CD4-positive, alpha-beta T cell treated with Interferon gamma for 1 hour (primary cell): ENCODE results near the gene TMEM86A.

Experiments used
- DNase-seq: peaks from one replicate; pipeline ENCODE4 v3.0.0-alpha.2; 2020

Gene TMEM86A

DNA sequence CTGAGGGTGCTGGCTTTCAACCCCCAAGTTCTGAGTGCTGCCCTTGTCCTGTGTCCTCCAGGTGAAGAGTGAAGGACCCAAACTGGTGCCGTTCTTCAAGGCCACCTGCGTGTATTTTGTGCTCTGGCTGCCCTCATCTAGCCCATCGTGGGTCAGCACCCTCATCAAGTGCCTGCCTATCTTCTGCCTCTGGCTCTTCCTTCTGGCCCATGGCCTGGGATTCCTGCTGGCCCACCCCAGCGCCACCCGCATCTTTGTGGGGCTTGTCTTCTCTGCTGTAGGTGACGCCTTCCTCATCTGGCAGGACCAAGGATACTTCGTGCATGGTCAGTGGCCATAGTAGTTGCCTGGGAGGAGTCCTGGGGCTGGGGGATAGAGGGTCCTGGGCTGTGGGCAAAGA is 2.3 kb downstream of the TMEM86A start:
- no peak for DNase-seq

DNA sequence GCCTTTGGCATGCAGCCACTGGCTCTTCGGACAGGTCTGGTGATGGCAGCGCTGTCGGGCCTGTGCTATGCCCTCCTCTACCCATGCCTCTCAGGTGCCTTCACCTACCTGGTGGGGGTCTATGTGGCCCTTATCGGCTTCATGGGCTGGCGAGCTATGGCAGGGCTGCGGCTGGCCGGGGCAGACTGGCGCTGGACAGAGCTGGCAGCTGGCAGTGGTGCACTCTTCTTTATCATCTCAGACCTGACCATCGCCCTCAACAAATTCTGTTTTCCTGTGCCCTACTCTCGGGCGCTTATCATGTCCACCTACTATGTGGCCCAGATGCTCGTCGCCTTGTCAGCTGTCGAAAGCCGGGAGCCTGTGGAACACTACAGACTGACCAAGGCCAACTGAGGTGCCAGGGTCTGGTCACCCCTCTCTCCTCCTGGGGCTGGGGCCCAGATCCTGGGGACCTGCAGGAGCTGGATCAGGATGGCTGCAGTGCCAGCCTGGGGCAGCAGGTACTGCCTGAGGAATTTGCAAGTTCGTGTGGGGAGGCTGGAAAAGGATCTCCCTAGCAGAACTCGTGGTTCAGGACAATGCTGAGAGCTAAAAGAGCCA is 3.1 kb downstream of the TMEM86A start:
- no peak for DNase-seq

DNA sequence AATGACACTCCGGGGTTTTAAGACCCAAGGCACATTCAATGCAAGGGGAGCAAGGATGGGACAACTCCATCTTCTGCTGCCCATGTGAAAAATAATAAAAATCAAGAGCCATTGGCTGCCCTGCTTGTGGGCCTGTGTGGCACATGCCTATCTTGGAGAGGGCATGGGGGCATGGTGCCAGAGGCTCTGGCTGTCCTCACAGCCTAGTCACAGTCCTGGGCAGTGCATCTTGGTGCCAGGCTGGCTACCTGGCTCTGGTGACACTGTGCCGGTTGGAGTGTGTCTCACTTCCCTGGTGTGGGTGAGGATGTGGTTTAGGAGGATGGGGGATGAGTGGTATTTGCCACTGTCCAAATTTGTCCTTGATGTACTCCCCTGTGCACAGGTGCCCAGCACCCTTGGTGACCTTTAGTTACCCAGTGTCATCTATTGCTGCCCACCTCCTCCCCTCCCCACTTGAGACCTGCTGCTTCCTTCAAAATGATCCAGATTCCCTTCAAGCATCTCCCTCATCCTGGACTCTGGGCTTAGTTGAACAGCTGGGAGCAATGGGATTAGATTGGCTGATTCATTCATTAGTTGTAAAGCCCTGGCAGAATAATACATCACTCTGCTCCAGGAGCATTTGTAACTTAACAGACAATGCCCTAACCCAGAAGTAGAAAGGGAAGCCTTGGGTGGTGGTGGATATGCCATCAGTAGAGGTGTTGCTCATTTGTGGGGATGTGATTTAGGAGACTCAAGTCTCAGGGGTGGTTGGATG is 4.6 kb downstream of the TMEM86A start:
- no peak for DNase-seq

DNA sequence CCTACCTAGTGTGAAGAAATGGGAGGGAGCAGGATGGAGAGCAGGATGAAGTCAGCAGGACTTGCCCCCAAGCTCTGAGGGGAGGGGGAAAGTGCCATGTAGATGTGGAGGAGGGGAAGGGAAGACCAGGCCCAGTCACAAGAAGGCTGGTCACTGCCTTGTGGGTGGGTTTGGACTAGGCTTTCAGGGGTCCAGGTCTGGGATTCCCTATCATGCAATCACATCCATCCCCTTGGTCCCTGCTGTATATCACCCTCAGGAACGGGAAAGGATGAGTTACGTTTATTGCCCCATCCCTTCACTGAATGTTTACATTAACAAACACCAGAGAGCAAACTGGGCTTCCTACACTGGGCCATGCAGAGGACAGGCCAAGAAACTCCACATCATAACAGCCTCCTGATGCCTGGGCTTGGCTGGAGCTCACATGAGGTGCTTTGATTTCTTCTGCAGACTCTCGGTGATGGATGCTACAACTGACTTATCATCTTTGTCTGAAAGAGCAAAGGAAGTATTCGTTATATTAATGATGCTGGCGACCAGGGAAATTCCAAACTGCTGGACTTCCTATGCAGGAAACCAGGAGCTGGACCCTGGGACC is 5.6 kb downstream of the TMEM86A start:
- no peak for DNase-seq

DNA sequence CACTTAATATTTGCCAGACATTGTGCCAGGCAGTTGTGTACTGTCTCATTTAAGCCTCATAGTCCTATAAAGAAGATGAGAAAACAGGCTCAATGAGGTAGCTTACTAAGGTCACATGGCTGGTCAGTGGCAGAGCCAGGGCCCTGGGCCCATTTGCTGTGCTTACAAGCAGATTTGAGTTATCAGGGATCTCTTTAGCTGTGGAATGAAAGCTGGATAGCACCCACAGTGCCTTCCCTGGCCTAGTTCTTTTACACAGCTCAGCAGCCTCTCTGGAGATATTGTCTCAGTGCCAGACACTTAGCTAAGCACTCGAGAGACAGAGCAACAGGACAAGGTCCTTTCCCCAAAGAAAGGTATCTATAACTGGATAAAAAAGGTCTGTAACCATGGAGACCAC is 6.1 kb downstream of the TMEM86A start:
- no peak for DNase-seq

DNA sequence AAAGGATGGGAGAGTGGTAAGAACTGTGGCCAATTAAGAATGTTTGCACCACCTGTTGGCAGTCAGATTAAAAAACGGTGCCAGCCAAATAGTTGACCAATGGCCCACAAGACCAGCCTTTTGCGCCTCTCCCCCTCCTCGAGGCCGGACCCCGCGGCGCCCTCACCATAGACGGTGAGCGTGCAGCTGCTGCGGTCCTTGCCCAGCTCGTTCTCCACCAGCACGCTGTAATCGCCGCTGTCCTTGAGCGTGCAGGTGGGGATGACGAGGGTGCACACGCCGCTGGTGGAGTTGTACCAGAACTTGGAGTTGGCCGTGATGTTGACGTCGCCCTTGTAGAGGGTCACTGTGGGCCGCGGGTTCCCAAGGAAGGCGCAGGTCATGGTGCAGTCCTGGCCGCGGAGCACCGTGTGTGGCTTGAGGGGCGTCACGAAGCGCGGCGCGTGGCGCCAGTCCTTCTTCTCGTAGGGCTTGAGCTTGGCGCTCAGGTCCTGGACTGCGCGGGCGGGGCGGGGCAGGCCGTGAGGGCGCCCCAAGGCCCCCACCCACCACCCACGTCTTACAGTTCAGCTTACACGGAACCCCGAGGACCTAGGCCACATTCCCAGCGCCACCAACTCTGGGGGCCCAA is 7.2 kb downstream of the TMEM86A start:
- DNase-seq = no peak

DNA sequence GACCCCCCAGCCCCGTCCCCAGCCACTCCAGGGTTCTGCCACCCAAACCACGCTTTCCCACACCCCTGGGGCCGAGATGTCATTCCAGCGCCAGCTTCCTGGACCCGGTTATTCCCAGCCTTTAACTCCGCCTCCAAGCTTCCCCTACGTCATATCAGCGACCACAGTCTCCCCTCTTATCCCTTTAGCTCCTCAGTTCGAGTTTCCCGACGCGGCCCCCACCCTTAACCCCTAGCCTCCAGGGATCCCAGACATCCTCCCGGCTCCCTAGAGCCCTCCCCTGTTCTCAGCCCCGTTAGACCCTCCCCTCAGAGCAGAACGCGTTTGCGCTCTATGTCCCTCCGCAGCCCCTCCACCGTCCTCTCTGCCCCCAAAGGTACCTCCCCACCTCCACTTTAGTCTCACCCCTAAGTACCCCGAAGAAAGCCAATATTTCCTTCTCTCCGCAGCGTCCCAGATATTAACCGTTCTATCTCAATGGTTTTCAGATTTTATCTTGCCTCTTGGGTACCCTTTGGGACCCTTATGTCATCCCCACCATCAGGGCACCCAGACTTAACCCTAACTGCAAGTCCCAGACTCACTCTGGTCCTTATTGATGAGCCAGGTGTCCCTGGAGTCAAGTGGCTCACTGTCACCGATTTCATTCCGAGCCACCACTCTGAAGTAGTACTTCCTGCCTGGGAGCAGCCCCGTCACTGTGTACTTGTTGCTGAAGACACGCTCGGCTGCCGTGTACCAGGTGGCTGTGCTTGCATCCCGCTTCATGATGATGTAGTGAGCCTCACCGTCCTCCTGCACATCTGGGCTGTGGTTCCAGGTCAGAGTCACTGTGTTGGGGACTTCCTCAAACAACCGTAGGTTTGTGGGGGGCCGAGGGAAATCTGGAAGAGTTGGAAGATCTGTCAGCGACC is 8.0 kb downstream of the TMEM86A start:
- DNase-seq = peak; percentile 62

DNA sequence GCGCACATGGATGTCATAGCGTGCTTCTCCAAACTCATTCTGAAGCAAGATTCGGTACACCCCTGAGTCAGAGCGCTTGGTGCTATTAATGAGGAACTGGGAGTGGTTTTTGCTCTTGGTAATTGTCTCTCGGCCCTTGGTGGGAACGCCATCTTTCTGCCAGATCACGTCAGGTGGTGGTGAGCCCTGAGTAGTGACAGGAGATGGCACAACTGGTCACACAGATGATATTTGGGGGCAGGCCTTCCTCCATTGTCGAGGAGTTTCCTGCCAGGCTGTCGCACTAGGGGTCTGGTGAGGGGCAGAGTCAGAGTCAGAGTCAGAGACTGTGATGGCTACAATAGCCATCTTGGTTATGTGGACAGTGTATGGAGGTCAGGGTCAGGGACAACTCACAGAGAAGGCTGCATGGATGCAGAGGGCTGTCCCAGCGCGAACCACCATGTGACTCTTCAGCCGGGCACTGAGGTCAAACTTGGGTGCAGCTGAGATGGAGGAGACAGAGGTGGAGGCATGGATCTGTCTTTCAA is 9.3 kb downstream of the TMEM86A start:
- no peak for DNase-seq

DNA sequence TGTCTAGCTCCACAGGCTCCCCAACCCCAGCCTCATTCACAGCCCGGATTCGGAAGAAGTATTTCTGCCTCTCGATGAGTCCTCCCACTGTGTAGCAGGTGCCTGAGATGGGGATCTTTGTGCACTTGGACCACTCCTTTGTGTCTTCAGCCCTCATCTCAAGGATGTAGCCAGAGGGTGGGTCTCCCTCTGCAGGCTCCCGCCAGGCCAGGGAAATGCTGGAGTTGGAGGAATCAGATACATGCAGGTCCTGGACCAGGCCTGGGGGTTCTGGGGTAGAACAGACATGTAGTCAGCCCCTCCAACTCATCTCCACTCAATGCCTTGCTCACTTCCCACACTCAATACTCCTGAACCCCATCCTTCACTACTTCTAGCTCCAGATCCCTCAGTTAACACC is 10.8 kb downstream of the TMEM86A start:
- no peak for DNase-seq

DNA sequence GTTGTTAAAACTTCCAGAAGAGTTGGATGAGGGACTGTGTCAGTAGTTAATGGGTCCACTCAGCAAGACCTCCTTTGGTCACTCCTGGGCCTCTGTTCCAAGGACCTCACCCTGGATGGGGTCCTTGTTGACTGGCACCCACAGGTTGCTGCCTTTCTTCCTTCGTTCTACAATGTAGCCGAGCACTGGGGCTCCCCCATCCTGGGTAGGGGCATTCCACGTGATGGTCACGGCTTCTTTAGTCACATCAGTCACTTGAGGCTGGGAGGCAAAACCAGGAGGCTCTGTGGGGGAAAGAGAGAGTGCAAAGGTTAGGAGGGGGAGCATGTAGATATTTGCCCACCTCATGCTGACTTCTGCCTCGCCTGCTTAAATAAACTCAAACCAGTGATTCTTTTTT is 12.0 kb downstream of the TMEM86A start:
- DNase-seq = no peak

DNA sequence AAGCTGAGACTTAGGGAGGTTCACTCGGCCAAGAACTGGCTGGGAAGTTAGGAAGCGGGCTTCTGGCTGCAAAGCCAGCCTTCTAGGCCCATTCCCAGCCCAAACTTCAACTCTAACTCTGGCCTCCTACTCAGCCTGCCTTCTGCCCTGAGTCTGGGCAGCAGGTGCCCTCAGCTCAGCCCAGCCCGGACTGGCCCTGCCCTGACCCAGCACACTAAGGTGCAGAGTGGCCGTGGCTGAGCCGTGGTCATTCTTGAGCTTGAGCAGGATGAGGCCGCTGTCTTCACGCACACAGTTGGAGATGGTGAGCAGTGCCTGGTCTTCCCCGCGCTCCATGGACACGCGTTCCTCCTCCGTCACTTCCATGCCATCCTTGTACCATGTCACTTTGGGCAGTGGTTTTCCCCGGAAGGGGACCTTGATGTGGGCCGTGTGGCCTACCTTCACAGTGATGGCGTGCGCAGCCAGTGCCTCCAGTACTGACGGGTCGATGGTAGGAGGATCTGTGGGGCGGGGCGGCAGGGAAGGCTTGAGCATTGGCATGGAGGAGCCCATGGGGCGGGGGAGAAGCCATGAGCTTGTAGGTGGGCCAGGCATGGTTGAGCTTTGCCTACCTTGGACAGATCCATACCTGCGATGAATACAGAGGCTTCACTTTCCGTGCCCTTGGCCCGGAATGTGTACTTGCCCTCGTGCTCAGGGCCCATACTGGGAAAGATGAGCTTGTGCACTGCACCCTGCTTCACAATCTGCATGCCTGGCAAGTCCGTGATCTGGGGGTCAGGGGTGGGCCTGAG is 15.3 kb downstream of the TMEM86A start:
- no peak for DNase-seq

DNA sequence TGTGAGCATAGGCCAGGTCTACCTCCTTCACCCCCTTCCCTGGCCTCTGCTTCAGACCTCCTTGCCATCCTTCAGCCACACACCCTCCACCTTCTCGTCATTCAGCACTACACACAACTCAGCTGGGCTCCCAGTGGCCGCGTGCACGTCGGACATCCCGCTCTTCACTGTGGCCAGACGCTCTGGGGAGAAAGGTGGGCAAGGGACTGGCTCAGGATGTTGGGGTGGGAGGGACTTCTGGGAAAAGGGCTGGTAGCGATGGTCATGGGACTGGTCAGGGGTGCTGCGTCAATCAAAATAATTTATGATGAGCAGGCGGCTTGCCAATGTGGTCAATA is 15.8 kb downstream of the TMEM86A start:
- no peak for DNase-seq

DNA sequence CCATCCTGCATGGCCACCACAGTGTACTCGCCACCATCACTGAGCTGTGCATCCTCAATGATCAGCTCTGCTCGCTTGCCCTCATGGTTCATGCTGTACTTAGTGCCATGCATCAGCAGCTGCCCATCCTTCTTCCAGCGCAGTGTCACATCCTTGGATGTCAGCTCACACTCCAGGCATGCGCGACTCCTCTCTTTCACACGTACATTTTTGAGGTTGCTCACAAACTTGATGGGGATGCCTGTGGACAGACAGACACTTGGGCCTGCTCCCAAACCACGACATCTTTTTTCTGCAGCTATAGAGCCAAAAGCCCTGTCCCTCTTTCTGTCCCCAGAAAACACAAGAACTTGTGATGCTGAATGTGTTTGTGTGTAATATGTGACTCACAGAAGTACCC is 16.9 kb downstream of the TMEM86A start:
- DNase-seq = no peak

DNA sequence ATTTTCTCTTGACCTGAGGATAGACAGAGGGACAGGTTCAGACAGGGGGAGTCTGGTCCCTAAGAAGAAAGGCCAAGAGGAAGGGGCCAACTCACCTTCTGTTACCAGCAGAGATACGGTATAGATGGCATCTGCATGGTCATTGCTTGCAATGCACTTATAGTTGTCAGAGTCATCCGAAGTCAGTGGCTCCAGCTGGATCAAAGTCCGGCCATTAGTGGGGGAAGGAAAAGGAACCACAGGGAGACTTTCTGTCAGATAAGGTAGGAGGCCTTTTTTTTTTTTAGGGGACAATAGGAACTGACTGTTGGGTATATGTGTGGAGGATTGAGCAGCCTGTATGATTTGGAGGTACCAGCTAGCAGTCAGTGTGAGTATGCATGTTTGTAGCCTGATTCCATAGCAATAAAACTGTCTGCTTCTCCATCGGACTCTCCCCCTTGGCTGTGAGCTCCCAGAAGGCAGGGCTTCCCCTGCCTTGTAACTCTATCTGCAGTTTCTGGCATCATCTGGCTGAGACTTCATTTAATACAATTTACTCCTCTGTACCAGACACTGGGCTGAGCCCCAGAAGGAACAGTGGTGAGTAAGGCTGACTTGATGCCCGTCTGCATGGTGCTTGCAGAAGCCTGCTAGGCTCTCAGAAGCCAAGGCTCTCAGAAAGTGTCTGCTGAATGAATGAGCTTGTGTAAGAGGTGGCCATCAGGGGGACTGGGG is 21.7 kb downstream of the TMEM86A start:
- DNase-seq = no peak

DNA sequence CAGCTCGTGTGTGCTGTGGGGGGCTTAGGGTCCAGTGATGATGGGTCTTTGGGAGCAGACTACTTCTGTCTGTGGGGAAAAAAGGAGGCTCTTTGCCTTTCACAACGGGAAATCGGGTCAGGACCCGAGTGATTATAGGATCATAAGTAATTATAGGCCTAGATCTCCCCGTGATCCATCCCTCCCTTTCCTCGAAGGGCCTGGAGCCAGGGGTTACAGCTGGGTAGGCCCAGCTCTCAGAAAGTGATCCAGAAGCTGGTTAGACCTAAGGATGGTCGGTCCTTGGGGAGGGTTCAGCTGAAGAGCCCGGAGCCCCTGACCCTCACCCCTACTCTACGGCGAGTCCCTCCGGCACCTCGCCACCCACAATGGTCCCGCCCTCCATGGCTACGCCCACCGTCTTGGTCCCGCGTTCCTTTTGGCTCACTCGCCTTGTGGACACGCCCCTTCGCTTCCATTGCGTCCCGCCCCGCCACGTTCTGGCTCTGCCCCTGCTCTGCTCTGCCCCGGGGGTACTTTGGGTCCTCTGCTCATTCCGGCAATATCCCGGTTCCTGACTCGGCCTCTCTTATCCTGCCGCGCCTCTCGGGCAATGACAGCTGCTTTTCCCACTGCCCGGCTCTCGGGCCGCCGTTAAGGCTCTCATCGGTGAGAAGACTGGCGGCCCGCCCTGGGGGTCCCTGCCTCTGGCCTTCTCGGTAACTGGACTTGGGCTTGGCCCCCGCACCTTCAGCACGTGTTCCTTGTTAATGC is 22.4 kb downstream of the TMEM86A start:
- peak; percentile 81 for DNase-seq

DNA sequence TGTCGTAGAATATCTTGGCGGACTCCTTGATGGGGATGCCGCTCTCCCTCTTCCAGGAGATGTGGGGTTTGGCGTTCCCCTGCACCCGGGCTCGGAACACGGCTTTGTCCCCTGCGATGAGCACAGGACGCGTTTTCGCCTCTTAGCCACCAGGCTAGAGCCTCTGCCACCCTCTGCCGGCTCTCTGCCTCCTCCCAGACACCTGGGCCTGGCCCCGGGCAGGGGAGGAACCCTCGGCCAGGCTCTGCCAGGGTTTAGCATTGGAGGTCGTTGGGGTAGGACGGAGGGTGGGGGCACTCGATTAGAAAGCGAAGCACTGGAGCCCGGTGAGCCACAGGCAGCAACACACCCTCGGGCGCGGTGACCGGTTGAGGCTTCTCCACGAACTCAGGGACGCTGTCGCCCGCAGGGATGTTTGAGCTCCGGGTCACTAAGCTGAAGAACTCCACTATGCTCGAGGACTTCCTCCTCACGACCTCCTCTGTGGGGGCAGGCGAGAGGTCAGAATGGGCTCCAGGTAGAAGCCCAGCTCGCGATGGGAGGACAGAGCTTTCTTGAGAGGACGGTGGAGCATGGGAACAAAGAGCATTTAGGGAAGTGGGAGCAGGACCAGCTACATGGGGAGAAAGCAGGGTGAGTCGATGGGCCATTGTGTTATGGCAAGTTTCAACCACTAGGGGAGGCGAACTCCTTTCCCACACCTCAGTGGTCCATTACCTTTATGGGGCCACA is 23.1 kb downstream of the TMEM86A start:
- DNase-seq = peak; percentile 42

DNA sequence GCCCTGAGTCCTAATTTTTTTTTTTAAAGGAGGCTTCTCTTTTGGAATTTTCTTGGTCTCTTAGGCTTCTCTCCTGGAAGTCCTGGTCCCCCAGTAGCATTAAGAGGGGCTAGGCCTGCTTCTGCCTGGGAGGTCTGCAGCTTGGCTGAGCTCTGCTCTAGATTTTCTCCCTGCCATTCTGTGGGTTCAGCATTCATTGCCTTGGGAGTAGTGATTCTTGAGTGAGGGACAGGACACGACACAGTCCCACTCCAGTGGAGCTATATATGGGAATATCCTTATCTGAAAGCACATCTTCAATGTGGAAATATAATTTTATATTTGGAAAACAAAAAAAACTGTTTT is 23.7 kb downstream of the TMEM86A start:
- no peak for DNase-seq

DNA sequence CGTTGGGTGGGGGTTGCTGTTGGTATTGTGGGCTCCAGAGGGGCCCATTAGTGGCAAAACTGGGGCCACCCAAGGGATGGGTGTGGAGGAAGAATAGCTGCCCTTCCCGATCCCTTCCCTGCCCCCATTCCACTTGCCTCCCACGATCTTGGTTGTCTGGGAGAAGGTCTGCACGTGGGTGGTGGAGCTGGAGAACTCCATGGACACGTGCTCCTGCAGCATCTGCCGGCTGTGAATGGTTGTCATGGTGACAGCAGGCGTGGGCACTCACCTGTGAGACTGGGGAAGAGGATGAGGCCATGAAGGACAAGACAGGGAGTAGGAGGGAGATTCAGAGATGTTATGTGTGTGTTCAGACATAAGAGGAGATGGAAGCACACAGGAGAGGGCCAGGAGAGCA is 25.4 kb downstream of the TMEM86A start:
- no peak for DNase-seq

DNA sequence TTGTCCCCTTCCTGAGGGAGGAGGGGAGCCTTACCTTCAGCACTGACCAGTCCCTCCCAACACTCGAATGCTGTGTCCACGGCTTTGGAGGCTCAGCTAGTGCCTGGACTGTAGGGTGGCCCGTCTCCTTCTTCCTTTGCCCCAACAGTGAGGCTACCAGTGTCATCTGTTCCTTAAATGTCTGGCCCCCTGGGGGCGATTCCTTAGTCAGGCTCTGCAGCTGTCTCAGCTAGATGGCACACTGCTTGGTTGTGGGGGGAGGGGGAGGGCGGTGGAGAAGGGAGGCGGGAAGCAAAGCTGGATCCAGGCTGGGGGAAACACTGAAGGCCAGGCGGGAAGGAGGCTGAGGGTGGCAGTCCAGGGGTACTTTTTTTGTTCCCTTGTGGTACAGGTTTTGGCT is 27.5 kb downstream of the TMEM86A start, which contains the start of gene IGSF22:
Gene IGSF22 (minus strand): TSS at position 149 of the 400 bp plus-strand sequence. CDS start 1,952 bp downstream, outside the sequence.
- no peak for DNase-seq
